ENCODE data around the gene PAPPA.

The PAPPA gene

DNA sequence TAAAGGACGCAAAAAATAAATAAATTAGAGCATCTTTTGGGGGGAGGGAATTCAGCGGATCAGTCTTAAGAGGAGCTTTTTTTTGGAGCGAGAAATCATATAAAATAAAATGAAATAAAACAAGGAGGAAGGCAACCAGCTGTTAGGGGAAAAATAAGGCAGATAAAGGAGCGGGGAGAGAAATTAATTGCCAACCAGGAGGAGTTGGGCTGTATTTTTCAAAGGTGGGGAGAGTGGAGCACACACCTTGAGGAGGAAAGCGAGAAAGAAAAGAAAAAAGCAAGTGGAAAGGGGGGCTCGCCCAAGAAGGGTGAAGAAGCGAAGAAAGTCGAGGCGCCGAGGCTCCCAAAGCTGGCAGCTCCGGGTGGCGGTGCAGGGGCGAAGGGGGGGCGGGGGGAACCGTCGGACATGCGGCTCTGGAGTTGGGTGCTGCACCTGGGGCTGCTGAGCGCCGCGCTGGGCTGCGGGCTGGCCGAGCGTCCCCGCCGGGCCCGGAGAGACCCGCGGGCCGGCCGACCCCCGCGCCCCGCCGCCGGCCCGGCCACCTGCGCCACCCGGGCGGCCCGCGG, at the start of gene PAPPA:
PAPPA (plus strand) TSS at position 27 of the 569 bp plus-strand sequence; CDS start at position 409, 382 bp downstream.
- H3K4me3 ChIP-seq (ENCODE audit: low read length) = peak within 1 kb of the TSS; percentile 59
- peaks cover 41% of the 10 kb centered on the region for H3K4me1 ChIP-seq (ENCODE audit: insufficient read depth, low read length)
- no peaks in the 10 kb centered on the region for H3K27me3 ChIP-seq (ENCODE audit: insufficient read depth, low read length)
- H2AFZ ChIP-seq (ENCODE audit: low read depth, low read length) = peak within 1 kb of the TSS; percentile 75
- no peaks in the 10 kb centered on the region for H3K9me3 ChIP-seq (ENCODE audit: low read length)
- H3K36me3 ChIP-seq (ENCODE audit: insufficient read depth, low read length) = no peaks in the 10 kb centered on the region

- Histone ChIP-seq H3K9me3 (ENCODE audit: low read length) (no peaks in the 10 kb centered on the region), H3K36me3 (ENCODE audit: insufficient read depth, low read length) (no peaks in the 10 kb centered on the region), H3K4me3 (ENCODE audit: low read length) (no peak overlapping the region), H2AFZ (ENCODE audit: low read depth, low read length) (no peak overlapping the region), H3K4me1 (ENCODE audit: insufficient read depth, low read length) (no peaks in the 10 kb centered on the region), H3K27me3 (ENCODE audit: insufficient read depth, low read length) (no peaks in the 10 kb centered on the region)
These were observed 49.4 kb upstream of the PAPPA start for GRCh38 chr9:116103976-116104820.

GRCh38 chr9:116112236-116112635, 41.4 kb upstream of the PAPPA start:
- Histone ChIP-seq H3K27me3 (ENCODE audit: insufficient read depth, low read length) (peaks cover 3% of the 10 kb centered on the region), H3K4me1 (ENCODE audit: insufficient read depth, low read length) (peaks cover 6% of the 10 kb centered on the region), H2AFZ (ENCODE audit: low read depth, low read length) (no peak overlapping the region), H3K36me3 (ENCODE audit: insufficient read depth, low read length) (no peaks in the 10 kb centered on the region), H3K4me3 (ENCODE audit: low read length) (no peak overlapping the region), H3K9me3 (ENCODE audit: low read length) (no peaks in the 10 kb centered on the region)

GRCh38 chr9:116115761-116116353, 37.7 kb upstream of the PAPPA start:
- peaks cover 6% of the 10 kb centered on the region for H3K4me1 ChIP-seq (ENCODE audit: insufficient read depth, low read length)
- no peaks in the 10 kb centered on the region for H3K9me3 ChIP-seq (ENCODE audit: low read length)
- H2AFZ ChIP-seq (ENCODE audit: low read depth, low read length) = no peak overlapping the region
- H3K27me3 ChIP-seq (ENCODE audit: insufficient read depth, low read length) = peaks cover 3% of the 10 kb centered on the region
- H3K36me3 ChIP-seq (ENCODE audit: insufficient read depth, low read length) = no peaks in the 10 kb centered on the region
- no peak overlapping the region for H3K4me3 ChIP-seq (ENCODE audit: low read length)

- Histone ChIP-seq H3K36me3 (ENCODE audit: insufficient read depth, low read length) (no peaks in the 10 kb centered on the region), H2AFZ (ENCODE audit: low read depth, low read length) (no peak overlapping the region), H3K4me1 (ENCODE audit: insufficient read depth, low read length) (peaks cover 6% of the 10 kb centered on the region), H3K4me3 (ENCODE audit: low read length) (no peak overlapping the region), H3K9me3 (ENCODE audit: low read length) (no peaks in the 10 kb centered on the region), H3K27me3 (ENCODE audit: insufficient read depth, low read length) (peaks cover 3% of the 10 kb centered on the region)
These were observed 37.2 kb upstream of the PAPPA start for GRCh38 chr9:116116393-116116792.

DNA sequence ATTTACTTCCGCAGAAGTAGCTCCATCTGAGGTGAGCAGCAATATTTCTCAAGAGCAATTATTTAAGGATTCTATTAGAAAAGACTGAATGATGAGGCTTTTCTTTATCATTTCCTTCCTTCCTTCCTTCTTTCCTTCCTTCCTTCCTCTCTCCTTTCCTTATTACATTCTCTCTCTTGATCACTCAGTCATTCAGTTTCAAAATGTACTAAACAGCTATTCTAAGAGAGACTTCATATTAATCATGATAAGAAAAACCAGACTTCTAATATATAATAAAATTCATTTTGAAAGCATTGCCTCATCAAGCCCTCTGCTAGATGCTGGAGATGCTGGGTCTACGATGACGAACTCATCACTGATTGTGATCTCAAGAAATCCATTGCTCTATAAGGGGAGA, 30.4 kb upstream of the PAPPA start:
- Histone ChIP-seq H3K36me3 (ENCODE audit: insufficient read depth, low read length) (no peaks in the 10 kb centered on the region), H3K9me3 (ENCODE audit: low read length) (no peaks in the 10 kb centered on the region), H3K27me3 (ENCODE audit: insufficient read depth, low read length) (no peaks in the 10 kb centered on the region), H2AFZ (ENCODE audit: low read depth, low read length) (no peak overlapping the region), H3K4me3 (ENCODE audit: low read length) (no peak overlapping the region), H3K4me1 (ENCODE audit: insufficient read depth, low read length) (no peaks in the 10 kb centered on the region)

- Histone ChIP-seq H3K9me3 (ENCODE audit: low read length) (no peaks in the 10 kb centered on the region), H3K27me3 (ENCODE audit: insufficient read depth, low read length) (no peaks in the 10 kb centered on the region), H3K36me3 (ENCODE audit: insufficient read depth, low read length) (no peaks in the 10 kb centered on the region), H3K4me3 (ENCODE audit: low read length) (no peak overlapping the region), H3K4me1 (ENCODE audit: insufficient read depth, low read length) (no peaks in the 10 kb centered on the region), H2AFZ (ENCODE audit: low read depth, low read length) (no peak overlapping the region)
These were observed 29.0 kb upstream of the PAPPA start for GRCh38 chr9:116124472-116125040.

GRCh38 chr9:116133163-116133562, 20.4 kb upstream of the PAPPA start:
- no peaks in the 10 kb centered on the region for H3K27me3 ChIP-seq (ENCODE audit: insufficient read depth, low read length)
- H3K9me3 ChIP-seq (ENCODE audit: low read length) = no peaks in the 10 kb centered on the region

DNA sequence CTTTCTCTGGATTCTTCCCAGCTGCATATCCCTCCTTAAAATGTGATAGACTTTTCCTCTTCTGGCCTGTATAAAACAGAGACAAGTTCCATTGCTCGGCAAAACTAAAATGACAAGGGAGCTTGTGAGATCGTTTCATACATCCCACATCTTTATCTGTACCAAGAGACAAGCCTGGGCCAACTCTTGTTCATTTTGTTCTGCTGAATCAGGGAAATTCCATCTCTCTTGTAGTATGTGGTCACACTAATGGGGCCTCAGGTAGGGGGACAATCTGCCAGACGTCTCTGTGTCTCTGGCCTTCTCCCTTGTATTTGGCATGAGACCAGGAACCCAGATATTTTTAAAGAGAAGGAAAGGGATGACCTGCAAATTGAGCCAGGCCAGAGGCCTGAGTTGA, 18.6 kb upstream of the PAPPA start:
- Histone ChIP-seq H2AFZ (ENCODE audit: low read depth, low read length) (no peak overlapping the region), H3K4me1 (ENCODE audit: insufficient read depth, low read length) (no peaks in the 10 kb centered on the region), H3K27me3 (ENCODE audit: insufficient read depth, low read length) (no peaks in the 10 kb centered on the region), H3K4me3 (ENCODE audit: low read length) (no peak overlapping the region), H3K9me3 (ENCODE audit: low read length) (no peaks in the 10 kb centered on the region), H3K36me3 (ENCODE audit: insufficient read depth, low read length) (no peaks in the 10 kb centered on the region)

More at GRCh38 chr9:116133163-116133562, 20.4 kb upstream of the PAPPA start:
- no peak overlapping the region for H2AFZ ChIP-seq (ENCODE audit: low read depth, low read length)
- no peaks in the 10 kb centered on the region for H3K4me1 ChIP-seq (ENCODE audit: insufficient read depth, low read length)
- no peak overlapping the region for H3K4me3 ChIP-seq (ENCODE audit: low read length)
- no peaks in the 10 kb centered on the region for H3K36me3 ChIP-seq (ENCODE audit: insufficient read depth, low read length)

DNA sequence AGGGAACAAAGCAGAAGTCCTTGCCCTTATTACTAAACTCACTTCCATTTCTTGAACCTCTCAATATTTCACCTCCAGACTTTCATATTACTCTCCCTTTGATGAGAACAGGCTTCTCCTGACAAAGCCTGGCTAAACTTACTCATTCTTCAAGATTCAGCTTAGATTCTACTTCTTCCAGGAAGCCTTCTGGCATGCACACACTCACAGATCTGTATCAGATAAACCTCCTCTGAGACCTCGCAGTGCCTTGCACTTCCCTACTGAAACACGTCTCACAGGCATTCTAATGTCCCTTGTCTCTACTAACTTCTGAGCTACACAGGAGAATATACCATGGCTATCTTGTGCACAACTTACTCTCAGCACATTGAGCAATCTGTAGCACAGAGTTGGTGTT, 16.6 kb upstream of the PAPPA start:
- Histone ChIP-seq H3K4me1 (ENCODE audit: insufficient read depth, low read length) (no peaks in the 10 kb centered on the region), H3K36me3 (ENCODE audit: insufficient read depth, low read length) (no peaks in the 10 kb centered on the region), H3K9me3 (ENCODE audit: low read length) (no peaks in the 10 kb centered on the region), H2AFZ (ENCODE audit: low read depth, low read length) (no peak overlapping the region), H3K27me3 (ENCODE audit: insufficient read depth, low read length) (no peaks in the 10 kb centered on the region), H3K4me3 (ENCODE audit: low read length) (no peak overlapping the region)

DNA sequence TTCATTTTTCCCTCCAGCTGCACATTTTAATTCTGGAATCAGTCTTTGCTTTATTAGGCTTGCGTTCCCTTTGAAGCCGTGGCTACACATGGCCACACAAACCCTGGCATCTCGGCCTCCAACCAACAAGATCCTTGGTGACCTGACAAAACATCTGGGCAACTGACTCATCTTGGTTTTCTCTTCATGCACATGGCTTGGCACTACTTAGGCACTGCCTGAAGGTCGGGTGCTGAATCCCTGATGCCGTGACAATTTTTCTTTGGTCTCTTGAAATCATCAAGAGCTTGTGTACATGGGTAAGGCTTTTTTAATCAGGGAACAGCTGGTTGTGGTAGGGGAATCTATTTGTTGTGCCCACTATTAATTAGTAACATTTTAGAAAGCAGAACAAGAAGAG, 16.0 kb upstream of the PAPPA start:
- Histone ChIP-seq H3K27me3 (ENCODE audit: insufficient read depth, low read length) (no peaks in the 10 kb centered on the region), H3K36me3 (ENCODE audit: insufficient read depth, low read length) (no peaks in the 10 kb centered on the region)

GRCh38 chr9:116141864-116142561, 11.6 kb upstream of the PAPPA start:
- Histone ChIP-seq H3K27me3 (ENCODE audit: insufficient read depth, low read length) (no peaks in the 10 kb centered on the region), H2AFZ (ENCODE audit: low read depth, low read length) (no peak overlapping the region), H3K9me3 (ENCODE audit: low read length) (no peaks in the 10 kb centered on the region), H3K4me3 (ENCODE audit: low read length) (no peak overlapping the region), H3K36me3 (ENCODE audit: insufficient read depth, low read length) (no peaks in the 10 kb centered on the region), H3K4me1 (ENCODE audit: insufficient read depth, low read length) (no peaks in the 10 kb centered on the region)

More for the DNA sequence above, 16.0 kb upstream of the PAPPA start:
- no peaks in the 10 kb centered on the region for H3K4me1 ChIP-seq (ENCODE audit: insufficient read depth, low read length)
- no peak overlapping the region for H3K4me3 ChIP-seq (ENCODE audit: low read length)
- no peak overlapping the region for H2AFZ ChIP-seq (ENCODE audit: low read depth, low read length)
- H3K9me3 ChIP-seq (ENCODE audit: low read length) = no peaks in the 10 kb centered on the region

All from neuron (in vitro differentiated cells).